HG03095 (cell line): ENCODE measurements around the gene TRMT112.

Experiments
- ATAC-seq: cut with Tn5 transposase; IDR thresholded peaks from one replicate; pipeline ENCODE4 v1.9.1; 2021; ENCODE audit warnings: moderate library complexity; ENCODE audit not compliant: unreplicated experiment

The TRMT112 gene

DNA sequence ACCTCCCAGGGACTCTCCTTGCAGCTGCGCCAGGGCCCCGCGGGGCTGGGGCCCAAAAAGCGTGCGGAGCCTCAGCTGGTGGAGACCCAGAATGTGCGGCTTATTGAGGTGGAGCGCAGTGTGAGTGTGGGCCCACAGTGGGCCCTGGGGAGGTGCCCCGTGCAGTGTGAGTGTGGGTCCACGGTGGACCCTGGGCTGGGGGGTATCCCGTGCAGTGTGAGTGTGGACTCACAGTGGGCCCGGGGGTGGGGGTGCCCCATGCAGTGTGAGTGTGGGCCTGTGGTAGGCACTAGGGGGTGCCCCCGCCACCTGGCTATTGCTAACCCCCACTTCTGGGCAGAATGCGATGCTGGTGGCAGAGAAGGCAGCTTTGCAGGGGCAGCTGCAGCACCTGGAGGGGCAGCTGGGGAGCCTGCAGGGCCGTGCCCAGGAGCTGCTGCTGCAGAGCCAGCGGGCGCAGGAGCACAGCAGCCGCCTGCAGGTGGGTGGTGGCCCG, 33.8 kb upstream of the TRMT112 start:
- ATAC-seq: no peak

DNA sequence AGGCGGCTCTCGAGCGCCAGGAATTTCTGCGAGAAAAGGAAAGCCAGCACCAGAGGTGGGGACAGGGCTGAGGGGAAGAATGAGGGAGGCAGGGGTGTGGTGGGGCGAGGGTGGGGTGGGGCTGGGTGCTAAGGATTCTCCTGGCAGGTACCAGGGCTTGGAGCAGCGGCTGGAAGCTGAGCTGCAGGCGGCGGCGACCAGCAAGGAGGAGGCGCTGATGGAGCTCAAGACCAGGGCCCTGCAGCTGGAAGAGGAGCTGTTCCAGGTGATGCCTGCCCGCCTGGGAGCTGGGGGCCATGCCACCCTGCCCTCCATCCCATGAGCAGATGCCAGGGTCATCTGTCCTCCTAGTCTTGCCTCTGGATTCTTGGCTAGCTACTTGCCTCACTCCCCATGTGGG, 32.0 kb upstream of the TRMT112 start:
- no peak for ATAC-seq

DNA sequence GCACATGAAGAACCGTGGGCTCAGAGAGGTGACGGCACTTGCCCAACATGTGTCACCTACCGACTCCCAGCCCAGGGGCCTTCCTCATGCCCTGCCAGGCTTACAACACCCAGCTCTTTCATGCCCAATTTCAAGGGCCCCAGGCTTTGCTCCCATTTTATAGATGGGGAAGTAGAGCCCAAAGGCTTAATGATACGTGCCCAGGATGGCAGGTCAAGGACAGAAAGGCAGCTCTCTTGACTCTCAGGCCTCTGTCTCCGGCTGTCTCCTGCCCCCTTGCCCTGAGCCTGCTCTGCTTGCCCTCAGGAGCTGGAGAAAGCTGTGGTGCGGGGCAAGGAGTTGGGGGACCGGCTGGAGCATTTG, 31.6 kb upstream of the TRMT112 start:
- ATAC-seq: no peak

DNA sequence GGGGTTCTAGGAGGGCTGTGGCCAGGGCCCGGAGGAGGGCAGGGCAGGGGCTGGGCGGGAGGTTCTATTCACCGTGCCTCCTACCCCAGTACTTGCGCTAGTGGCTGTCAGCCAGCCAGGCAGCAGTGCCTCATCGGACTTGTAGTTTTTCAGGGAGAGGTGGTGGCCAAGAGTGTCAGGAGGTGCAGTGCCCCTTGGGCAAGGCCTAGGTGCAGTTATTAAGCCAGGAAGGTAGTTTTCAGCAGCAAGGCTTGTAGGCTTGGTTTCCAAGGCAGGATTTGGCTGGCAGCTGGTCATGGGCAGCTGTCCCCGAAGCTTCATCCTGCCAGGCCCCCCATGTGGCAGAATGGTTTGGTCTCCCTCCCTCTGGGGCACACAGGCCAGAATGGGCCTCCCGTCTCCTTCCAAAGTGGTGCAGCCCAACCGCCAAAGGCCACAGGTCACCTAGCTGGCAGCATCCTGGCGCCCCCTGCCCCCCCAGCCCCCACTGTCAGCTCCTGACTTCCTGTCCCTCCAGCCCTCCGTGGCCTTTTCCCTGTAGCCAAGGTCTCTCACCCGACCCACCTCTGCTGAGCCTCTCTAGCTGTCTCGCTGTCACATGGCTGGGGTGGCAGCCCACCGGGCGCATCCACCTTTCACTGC, 31.1 kb upstream of the TRMT112 start:
- no peak for ATAC-seq

GRCh38 chr11:64347193-64347867, 30.0 kb upstream of the TRMT112 start:
- ATAC-seq: no peak

DNA sequence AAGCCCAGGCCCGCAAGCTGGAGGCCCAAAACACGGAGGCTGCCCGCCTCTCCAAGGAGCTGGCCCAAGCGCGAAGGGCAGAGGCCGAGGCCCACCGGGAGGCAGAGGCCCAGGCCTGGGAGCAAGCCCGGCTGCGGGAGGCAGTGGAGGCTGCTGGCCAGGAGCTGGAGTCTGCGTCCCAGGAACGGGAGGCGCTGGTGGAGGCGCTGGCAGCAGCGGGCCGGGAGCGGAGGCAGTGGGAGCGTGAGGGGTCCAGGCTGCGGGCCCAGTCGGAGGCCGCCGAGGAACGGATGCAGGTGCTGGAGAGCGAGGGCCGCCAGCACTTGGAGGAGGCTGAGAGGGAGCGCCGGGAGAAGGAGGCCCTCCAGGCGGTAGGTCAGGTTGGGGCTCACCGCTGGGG, 27.4 kb upstream of the TRMT112 start:
- ATAC-seq: no peak

- no peak for ATAC-seq
Measured at GRCh38 chr11:64343767-64344559, 26.6 kb upstream of the TRMT112 start.

GRCh38 chr11:64342869-64343745, 25.7 kb upstream of the TRMT112 start:
- ATAC-seq: no peak

GRCh38 chr11:64341851-64342791, 24.8 kb upstream of the TRMT112 start:
- ATAC-seq: no peak

DNA sequence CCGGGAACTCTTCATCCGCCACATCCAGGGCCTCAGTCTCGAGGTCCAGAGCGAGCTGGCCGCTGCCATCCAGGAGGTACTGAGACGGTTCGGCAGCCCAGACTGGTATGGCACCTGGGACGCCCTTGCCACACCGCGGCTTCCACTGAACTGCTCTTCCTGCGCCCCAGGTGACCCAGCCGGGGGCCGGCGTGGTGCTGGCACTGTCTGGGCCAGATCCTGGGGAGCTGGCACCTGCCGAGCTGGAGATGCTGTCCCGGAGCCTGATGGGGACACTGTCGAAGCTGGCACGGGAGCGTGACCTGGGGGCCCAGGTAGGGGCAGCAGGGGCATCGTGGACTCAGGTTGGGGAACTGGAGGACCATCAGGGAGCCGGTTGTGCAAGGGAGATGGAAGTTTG, 24.1 kb upstream of the TRMT112 start:
- no peak for ATAC-seq

GRCh38 chr11:64340671-64341335, 23.4 kb upstream of the TRMT112 start:
- ATAC-seq: no peak

DNA sequence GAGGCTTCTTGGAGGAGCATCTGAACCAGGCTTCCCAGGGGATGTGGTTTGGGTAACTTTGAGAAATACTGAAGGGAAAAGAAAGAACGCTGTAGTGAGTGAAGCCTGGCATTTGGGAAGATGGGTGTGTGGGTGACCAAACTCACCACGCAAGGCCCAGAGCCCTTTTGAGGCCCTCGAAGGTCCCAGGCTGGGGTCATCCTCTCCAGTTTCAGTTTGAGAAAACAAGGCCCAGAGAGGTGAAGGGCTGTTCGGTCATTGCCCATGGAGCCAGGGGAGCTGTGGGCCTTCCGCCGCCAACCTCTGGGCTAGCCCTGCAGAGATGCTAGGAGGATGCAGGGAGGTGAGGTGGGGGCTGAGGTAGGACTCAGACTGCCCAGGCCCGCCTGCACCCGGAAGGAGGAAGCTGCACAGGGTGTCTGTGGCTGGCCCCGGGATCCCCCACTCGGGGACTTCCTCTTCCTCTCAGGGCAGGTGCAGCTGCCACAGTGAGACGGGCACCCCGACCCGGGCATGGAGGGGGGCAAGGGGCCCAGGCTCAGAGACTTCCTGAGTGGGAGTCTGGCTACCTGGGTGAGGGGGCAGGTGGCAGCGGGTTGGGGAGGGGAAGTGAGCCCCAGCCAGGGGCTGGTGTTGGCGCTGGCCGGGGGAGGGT, 22.5 kb upstream of the TRMT112 start, which contains the start of gene CCDC88B:
TSS of gene CCDC88B (plus strand) at position 451 of the 655 bp plus-strand sequence. CDS start at position 514, 63 bp downstream.
- ATAC-seq: peak; percentile 43

GRCh38 chr11:64339286-64339685, 21.9 kb upstream of the TRMT112 start:
- no peak for ATAC-seq

GRCh38 chr11:64338716-64339115, 21.4 kb upstream of the TRMT112 start:
- ATAC-seq: no peak

- ATAC-seq: no peak
Measured at GRCh38 chr11:64337538-64338249, 20.3 kb upstream of the TRMT112 start.

DNA sequence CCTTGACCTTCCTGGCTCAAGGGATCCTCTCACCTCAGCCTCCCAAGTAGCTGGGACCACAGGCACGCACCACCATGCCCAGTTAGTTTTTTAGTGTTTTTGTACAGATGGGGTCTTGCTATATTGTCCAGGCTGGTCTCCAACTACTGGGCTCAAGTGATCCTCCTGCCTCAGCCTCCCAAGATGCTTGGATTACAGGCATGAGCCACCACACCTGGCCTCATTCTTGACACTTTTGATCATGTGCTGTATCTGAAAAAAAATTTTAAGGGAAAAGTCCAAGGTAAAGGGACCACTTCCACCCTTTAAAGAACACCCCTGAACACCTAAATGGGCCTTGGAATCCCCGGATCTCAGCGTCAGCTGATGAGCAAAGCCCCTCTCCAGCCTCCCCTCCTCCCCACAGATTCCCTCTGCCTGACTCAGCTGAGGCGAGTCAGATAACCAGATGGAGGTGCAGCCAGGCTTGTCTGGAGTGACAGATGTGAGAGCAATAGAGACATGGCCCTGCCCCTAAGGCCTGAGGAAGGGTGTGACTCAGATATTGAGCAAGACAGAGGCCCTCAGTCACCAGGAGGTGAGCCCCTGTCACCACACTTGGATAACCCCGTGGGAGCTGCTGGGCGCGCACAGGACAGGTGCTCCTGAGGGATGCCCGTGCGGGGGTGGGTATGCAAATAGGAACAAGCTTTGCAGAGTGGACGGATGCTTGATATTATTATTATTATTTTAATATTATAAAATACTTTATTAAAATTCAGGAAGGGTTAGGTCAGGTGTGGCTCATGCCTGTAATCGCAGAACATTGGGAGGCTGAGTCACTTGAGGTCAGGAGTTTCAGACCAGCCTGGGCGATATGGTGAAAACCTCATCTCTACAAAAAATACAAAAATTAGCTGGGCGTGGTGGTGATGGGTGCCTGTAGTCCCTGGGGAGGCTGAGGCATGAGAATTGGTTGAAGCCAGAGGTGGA, 17.7 kb upstream of the TRMT112 start:
- peak; percentile 67 for ATAC-seq

DNA sequence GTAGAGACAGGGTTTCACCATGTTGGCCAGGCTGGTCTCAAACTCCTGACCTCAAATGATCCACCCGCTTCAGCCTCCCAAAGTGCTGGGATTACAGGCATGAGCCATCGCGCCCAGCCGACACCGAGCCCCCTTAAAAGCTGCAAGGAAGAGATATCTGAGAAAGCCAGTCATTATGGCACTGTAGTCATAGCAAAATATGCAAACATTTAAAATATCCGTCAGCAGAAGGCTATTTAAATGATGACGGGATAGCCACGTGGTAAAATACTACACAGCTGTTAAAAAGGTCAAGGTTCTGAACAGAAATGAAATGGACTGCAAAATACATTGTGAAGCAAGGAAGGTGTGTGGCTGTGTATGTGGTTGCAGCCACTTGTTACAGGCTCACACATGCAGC, 16.2 kb upstream of the TRMT112 start:
- no peak for ATAC-seq
